Ishikawa (cell line): Measurements from ENCODE around the gene CDH13.

Experiments
- CEBPB ChIP-seq: IDR thresholded peaks from 2 replicates; pipeline ENCODE4 v1.6.1; 2012
- CREB1 ChIP-seq: IDR thresholded peaks from 2 replicates; pipeline ENCODE4 v1.6.1; 2012; ENCODE audit warnings: low read depth
- EGR1 ChIP-seq: IDR thresholded peaks from 2 replicates; pipeline ENCODE4 v1.6.1; 2012
- EP300 ChIP-seq: IDR thresholded peaks from 2 replicates; pipeline ENCODE4 v1.6.1; 2012; ENCODE audit warnings: borderline replicate concordance
- FOXM1 ChIP-seq: IDR thresholded peaks from 2 replicates; pipeline ENCODE4 v1.6.1; 2012; ENCODE audit warnings: low read depth, borderline replicate concordance
- MAX ChIP-seq: IDR thresholded peaks from 2 replicates; pipeline ENCODE4 v1.6.1; 2012
- NFIC ChIP-seq: IDR thresholded peaks from 2 replicates; pipeline ENCODE4 v1.6.1; 2012
- RAD21 ChIP-seq: IDR thresholded peaks from 2 replicates; pipeline ENCODE4 v1.6.1; 2012; ENCODE audit warnings: low read depth
- REST ChIP-seq: IDR thresholded peaks from 2 replicates; pipeline ENCODE4 v1.6.1; 2012; ENCODE audit warnings: low read depth, mild to moderate bottlenecking
- TAF1 ChIP-seq: IDR thresholded peaks from 2 replicates; pipeline ENCODE4 v1.6.1; 2012; ENCODE audit warnings: low read depth, mild to moderate bottlenecking
- TCF12 ChIP-seq: IDR thresholded peaks from 2 replicates; pipeline ENCODE4 v1.6.1; 2012; ENCODE audit warnings: low read depth
- TEAD4 ChIP-seq: IDR thresholded peaks from 2 replicates; pipeline ENCODE4 v1.6.1; 2012
- USF1 ChIP-seq: IDR thresholded peaks from 2 replicates; pipeline ENCODE4 v1.6.1; 2012
- YY1 ChIP-seq: IDR thresholded peaks from 2 replicates; pipeline ENCODE4 v1.6.1; 2012; ENCODE audit warnings: low read depth
- ZBTB7A ChIP-seq: IDR thresholded peaks from 2 replicates; pipeline ENCODE4 v1.6.1; 2012; ENCODE audit warnings: low read depth

Gene CDH13

GRCh38 chr16:83538707-83539106 is 911.9 kb downstream of the CDH13 start:
- TF ChIP-seq YY1 (no peak), CEBPB (no peak), RAD21 (no peak), MAX (no peak), FOXM1 (no peak), CREB1 (no peak), REST (no peak), ZBTB7A (no peak), TCF12 (no peak), TAF1 (no peak), TEAD4 (no peak)

GRCh38 chr16:83539736-83540490 is 913.1 kb downstream of the CDH13 start:
- no peak for TF ChIP-seq NFIC
- TF ChIP-seq EP300 = no peak
- TF ChIP-seq TEAD4 = no peak
- TF ChIP-seq ZBTB7A = no peak
- no peak for TF ChIP-seq TAF1
- TF ChIP-seq FOXM1 = no peak
- TF ChIP-seq TCF12 = no peak
- TF ChIP-seq CEBPB = no peak
- no peak for TF ChIP-seq REST
- TF ChIP-seq MAX = no peak
- TF ChIP-seq RAD21 = no peak
- no peak for TF ChIP-seq CREB1
- no peak for TF ChIP-seq USF1
- no peak for TF ChIP-seq YY1
- TF ChIP-seq EGR1 = no peak

- TF ChIP-seq RAD21 (no peak), ZBTB7A (no peak), YY1 (no peak), FOXM1 (no peak), CEBPB (no peak), NFIC (no peak), USF1 (no peak), TCF12 (no peak), TAF1 (no peak), MAX (no peak), REST (no peak), EP300 (no peak), TEAD4 (no peak), CREB1 (no peak), EGR1 (no peak)
Observed at GRCh38 chr16:83541231-83541630, 914.5 kb downstream of the CDH13 start.

GRCh38 chr16:83542491-83542890 is 915.7 kb downstream of the CDH13 start:
- no peak for TF ChIP-seq REST
- TF ChIP-seq RAD21 = no peak
- TF ChIP-seq TEAD4 = no peak
- TF ChIP-seq TCF12 = no peak
- no peak for TF ChIP-seq TAF1
- no peak for TF ChIP-seq CREB1
- no peak for TF ChIP-seq EP300
- no peak for TF ChIP-seq FOXM1
- TF ChIP-seq MAX = no peak
- no peak for TF ChIP-seq EGR1
- no peak for TF ChIP-seq USF1
- TF ChIP-seq YY1 = no peak
- TF ChIP-seq NFIC = no peak
- TF ChIP-seq ZBTB7A = no peak
- no peak for TF ChIP-seq CEBPB
